ENCODE results near the gene ATAD2B. TPM values are rescaled to one million over a fixed set of nuclear protein-coding genes. Genes with fewer than 3 reads are reported as not detected.
"Not testable (repeated sequence)": the region's sequence is repeated elsewhere in the genome, so short reads cannot be mapped to it uniquely, and the experiment has no call there.

Gene ATAD2B
- polyA plus RNA-seq (ENCODE audit: insufficient read length in 4 of 4) = 10 to 100 TPM; 15.8 to 25.7 (median 19.0) TPM

GRCh38 chr2:23926750-23927571, at the start of gene ATAD2B:
TSS of gene ATAD2B (minus strand) at chr2:23927123. CDS start at chr2:23926770, 353 bp downstream.
- DNase-seq (ENCODE audit: low read depth in 4 of 4, low spot score in 2 of 4) = peak; percentile 86 to 96 (median 94)

GRCh38 chr2:23967846-23968245, 40.9 kb upstream of the ATAD2B start:
- DNase-seq (ENCODE audit: low read depth in 4 of 4, low spot score in 2 of 4) = no peak

- DNase-seq (ENCODE audit: low read depth in 4 of 4, low spot score in 2 of 4) = no peak
Measured at GRCh38 chr2:23954325-23955014, 27.5 kb upstream of the ATAD2B start.

GRCh38 chr2:23953625-23954024, 26.7 kb upstream of the ATAD2B start:
- DNase-seq (ENCODE audit: low read depth in 4 of 4, low spot score in 2 of 4) = no peak

GRCh38 chr2:23952558-23952957, 25.6 kb upstream of the ATAD2B start:
- not testable (repeated sequence) for DNase-seq (ENCODE audit: low read depth in 4 of 4, low spot score in 2 of 4)

- no peak for DNase-seq (ENCODE audit: low read depth in 4 of 4, low spot score in 2 of 4)
Measured at GRCh38 chr2:23947350-23947749, 20.4 kb upstream of the ATAD2B start.

GRCh38 chr2:23944976-23945375, 18.1 kb upstream of the ATAD2B start:
- DNase-seq (ENCODE audit: low read depth in 4 of 4, low spot score in 2 of 4) = no peak

- no peak for DNase-seq (ENCODE audit: low read depth in 4 of 4, low spot score in 2 of 4)
Measured at GRCh38 chr2:23944527-23944926, 17.6 kb upstream of the ATAD2B start.

- no peak for DNase-seq (ENCODE audit: low read depth in 4 of 4, low spot score in 2 of 4)
Measured at GRCh38 chr2:23943666-23944065, 16.7 kb upstream of the ATAD2B start.

GRCh38 chr2:23941644-23942043, 14.7 kb upstream of the ATAD2B start:
- DNase-seq (ENCODE audit: low read depth in 4 of 4, low spot score in 2 of 4) = no peak

GRCh38 chr2:23940718-23941620, 14.0 kb upstream of the ATAD2B start:
- peak; percentile 44 to 72 (median 50) for DNase-seq (ENCODE audit: low read depth in 4 of 4, low spot score in 2 of 4)

- DNase-seq (ENCODE audit: low read depth in 4 of 4, low spot score in 2 of 4) = peak; percentile 67 to 86 (median 82)
Measured at GRCh38 chr2:23939987-23940717, 13.2 kb upstream of the ATAD2B start, which contains the start of gene UBXN2A. TSS of gene UBXN2A (plus strand) at chr2:23940463. CDS start at chr2:23958315, 17,852 bp downstream.

- no peak for DNase-seq (ENCODE audit: low read depth in 4 of 4, low spot score in 2 of 4)
Measured at GRCh38 chr2:23934259-23934658, 7.3 kb upstream of the ATAD2B start.

- peak in 2 of 4 donors; percentile 32 to 48 for DNase-seq (ENCODE audit: low read depth in 4 of 4, low spot score in 2 of 4)
Measured at GRCh38 chr2:23926290-23926749, 603 bp downstream of the ATAD2B start.

- peak; percentile 34 to 66 (median 56) for DNase-seq (ENCODE audit: low read depth in 4 of 4, low spot score in 2 of 4)
Measured at GRCh38 chr2:23925702-23926289, 1.1 kb downstream of the ATAD2B start.

- no peak for DNase-seq (ENCODE audit: low read depth in 4 of 4, low spot score in 2 of 4)
Measured at GRCh38 chr2:23924589-23925359, 2.1 kb downstream of the ATAD2B start.

- DNase-seq (ENCODE audit: low read depth in 4 of 4, low spot score in 2 of 4) = no peak
Measured at GRCh38 chr2:23918837-23919489, 8.0 kb downstream of the ATAD2B start.

Measured in left renal cortex interstitium (tissue), 4 donors.